ENCODE results near the gene HBG1. TPM values are rescaled to one million over a fixed set of nuclear protein-coding genes. Genes with fewer than 3 reads are reported as not detected.
"Not testable (repeated sequence)": the region's sequence is repeated elsewhere in the genome, so short reads cannot be mapped to it uniquely, and the experiment has no call there.

Gene HBG1
- total RNA-seq (2014; rRNA removed; shearing (Covaris generic)): not detected in 2 replicates

- DNase-seq (ENCODE audit: low read depth): not testable (repeated sequence)
These were observed at the start of gene HBG1 for GRCh38 chr11:5249807-5250396. Gene HBG1, minus strand, starts transcription at chr11:5249857. Its CDS starts 53 bp downstream, at chr11:5249804.

DNA sequence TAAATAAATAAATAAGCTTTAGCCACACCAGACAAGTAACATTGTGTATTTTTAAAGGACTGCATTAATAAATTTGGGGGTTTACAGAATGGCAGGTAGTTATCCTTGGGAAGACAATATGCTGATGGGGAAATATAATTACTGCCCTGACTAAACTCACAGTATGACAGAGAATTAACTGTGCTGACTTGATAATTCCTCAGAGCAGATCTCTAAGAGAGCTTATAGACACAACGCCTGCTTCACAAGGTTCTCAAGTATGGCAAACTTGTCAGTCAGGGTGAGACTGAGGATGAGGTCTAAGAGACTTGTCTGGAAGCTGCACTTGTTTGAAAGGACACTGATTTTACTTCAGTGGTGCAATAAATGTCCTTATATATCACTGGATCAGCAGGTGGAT is 48.8 kb upstream of the HBG1 start:
- no peak for DNase-seq (ENCODE audit: low read depth)

DNA sequence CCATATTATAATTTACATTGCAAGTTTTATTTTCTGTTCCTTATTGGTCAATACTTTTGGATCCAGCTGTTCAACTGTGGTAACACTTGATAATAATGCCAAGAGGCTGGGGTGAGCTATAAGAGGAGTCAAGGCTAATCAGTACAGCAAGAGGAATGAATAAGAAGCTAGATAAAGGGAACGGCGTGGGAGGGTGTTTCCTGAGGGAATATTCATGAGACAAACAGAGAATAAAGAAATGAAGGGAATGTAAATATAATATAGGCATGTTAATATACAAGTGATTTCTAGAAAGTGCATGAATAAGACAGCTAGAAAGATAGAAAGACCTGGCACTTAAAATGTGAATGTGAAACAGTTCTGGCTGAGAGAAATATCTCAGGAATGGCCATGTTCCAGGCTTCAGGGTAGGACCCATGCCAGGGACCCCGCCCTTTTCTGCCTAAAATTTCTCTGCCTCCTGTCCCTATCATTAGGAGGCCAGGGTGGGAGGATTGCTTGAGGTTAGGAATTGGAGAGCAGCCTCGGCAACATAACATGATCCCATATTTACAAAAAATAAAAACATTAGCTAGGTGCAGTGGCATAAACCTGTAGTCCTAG is 48.2 kb upstream of the HBG1 start:
- no peak for DNase-seq (ENCODE audit: low read depth)

- DNase-seq (ENCODE audit: low read depth): not testable (repeated sequence)
These were observed 44.8 kb upstream of the HBG1 start for GRCh38 chr11:5294342-5294995.

DNA sequence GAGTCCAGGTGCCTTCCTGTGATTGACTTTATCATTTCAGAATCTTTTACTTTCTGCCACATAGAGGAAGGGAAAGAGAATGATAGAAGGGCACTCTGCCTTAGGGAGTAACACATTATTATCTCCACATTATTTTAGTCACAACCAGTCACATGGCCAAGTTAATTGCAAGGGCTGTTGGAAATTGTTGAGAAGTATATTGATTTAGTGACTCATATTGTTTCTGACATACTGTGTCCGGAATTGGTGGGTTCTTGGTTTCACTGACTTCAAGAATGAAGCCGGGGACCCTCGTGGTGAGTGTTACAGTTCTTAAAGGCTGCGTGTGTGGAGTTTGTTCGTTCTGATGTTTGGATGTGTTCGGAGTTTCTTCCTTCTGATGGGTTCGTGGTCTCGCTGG is 43.4 kb upstream of the HBG1 start:
- DNase-seq (ENCODE audit: low read depth): no peak

- DNase-seq (ENCODE audit: low read depth): peak; percentile 66
These were observed 41.7 kb upstream of the HBG1 start for GRCh38 chr11:5291207-5291838.

- DNase-seq (ENCODE audit: low read depth): no peak
These were observed 40.4 kb upstream of the HBG1 start for GRCh38 chr11:5290106-5290505.

DNA sequence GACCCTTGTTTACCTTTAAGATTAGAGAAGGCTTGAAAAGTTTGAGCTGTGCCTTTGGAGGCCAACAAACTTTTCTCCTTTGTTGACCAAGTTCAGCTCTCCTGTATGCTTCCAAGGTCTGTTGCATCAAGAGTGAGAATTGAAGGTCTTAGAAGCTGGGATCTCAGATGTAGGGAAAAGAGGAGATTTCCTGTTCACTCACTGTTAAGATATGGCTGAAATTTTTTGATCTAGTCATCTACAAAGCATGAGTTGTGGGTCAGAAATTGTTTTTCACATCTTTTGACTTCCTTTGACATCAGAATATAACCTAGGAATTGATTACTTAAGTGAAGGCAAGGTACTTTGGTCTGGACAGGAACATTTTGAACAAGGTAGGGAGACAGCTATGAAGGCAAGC is 40.0 kb upstream of the HBG1 start:
- DNase-seq (ENCODE audit: low read depth): no peak

DNA sequence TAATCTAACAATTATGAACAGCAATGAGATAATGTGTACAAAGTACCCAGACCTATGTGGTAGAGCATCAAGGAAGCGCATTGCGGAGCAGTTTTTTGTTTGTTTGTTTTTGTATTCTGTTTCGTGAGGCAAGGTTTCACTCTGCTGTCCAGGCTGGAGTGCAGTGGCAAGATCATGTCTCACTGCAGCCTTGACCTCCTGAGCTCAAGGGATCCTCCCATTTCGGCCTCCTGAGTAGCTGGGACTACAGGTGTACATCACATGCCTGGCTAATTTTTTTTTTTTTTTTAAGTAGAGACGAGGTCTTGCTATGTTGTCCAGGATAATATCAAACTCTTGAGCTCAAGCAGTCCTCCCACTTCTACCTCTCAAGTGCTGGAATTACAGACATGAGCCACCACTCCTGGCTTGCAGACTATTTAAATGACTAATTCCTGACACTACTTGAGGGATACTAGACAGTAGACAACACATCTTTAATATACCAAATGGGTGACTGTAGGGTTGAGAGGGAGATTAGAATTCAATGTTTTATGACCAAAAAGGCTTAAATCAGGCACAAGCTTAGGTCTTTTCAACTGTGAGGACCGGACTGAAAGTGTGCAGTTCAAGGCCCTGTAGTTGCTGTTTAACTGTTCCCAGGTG is 39.4 kb upstream of the HBG1 start:
- peak; percentile 39 for DNase-seq (ENCODE audit: low read depth)

- DNase-seq (ENCODE audit: low read depth): peak; percentile 52
These were observed 38.6 kb upstream of the HBG1 start for GRCh38 chr11:5288108-5288905.

GRCh38 chr11:5286901-5287300 is 37.2 kb upstream of the HBG1 start:
- no peak for DNase-seq (ENCODE audit: low read depth)

GRCh38 chr11:5286351-5286750 is 36.7 kb upstream of the HBG1 start:
- DNase-seq (ENCODE audit: low read depth): no peak

GRCh38 chr11:5285703-5286340 is 36.2 kb upstream of the HBG1 start:
- DNase-seq (ENCODE audit: low read depth): peak; percentile 43

DNA sequence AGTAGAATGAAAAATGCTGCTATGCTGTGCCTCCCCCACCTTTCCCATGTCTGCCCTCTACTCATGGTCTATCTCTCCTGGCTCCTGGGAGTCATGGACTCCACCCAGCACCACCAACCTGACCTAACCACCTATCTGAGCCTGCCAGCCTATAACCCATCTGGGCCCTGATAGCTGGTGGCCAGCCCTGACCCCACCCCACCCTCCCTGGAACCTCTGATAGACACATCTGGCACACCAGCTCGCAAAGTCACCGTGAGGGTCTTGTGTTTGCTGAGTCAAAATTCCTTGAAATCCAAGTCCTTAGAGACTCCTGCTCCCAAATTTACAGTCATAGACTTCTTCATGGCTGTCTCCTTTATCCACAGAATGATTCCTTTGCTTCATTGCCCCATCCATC is 35.0 kb upstream of the HBG1 start:
- no peak for DNase-seq (ENCODE audit: low read depth)

DNA sequence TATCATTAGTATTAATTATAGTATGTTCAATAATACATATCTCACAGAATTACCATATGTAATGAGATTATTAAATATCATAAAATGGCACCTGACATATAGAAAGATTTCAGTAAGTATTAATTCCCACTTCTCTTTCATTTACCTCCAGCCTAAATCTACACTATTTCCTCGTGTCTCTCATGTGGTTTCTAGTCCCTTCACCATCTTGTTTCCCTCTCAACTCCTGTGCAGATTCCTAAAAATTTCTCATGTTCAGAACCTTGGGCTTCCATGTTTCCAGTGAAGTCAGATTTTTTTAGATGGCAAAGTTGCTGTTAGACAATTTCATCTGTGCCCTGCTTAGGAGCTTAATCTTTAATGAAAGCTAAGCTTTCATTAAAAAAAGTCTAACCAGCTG is 34.2 kb upstream of the HBG1 start:
- DNase-seq (ENCODE audit: low read depth): no peak

DNA sequence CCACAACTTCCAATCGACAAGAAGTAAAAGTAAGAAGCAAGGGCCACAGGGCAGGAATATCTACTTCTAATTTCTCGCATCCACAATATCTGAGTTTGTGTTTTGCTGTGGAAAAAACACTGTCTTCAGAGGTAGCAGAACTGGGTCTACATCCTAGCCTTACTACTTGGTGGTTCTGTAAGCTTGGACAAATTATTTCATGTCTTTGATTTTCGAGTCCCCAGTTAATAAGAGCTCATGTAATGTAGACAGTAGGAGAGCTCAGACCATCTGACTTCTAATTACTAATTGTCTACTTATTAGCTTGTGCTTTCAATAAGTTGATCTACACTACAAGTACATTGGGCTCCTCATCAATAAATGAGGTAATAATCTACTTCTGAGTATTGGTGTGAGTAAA is 33.4 kb upstream of the HBG1 start:
- DNase-seq (ENCODE audit: low read depth): no peak

DNA sequence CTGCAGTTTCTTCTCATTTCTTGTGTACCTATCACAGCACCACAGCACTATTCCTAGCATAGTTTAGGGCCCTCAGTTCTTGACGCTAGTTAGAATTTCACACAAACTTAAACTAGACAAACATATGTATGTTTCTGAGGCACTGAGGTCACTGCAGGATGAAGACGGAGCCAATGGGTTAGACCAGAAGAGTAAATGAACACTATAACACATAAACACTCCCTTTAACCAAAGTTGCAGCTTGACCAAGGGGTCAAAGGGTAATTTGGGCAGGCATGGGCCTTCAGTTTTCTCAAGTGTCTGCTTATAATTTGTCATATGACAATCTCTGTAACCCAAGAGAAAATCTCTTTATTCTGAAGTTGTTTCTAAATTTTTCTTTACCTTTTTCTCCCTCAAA is 33.0 kb upstream of the HBG1 start:
- DNase-seq (ENCODE audit: low read depth): no peak

- no peak for DNase-seq (ENCODE audit: low read depth)
These were observed 31.9 kb upstream of the HBG1 start for GRCh38 chr11:5281596-5281995.

DNA sequence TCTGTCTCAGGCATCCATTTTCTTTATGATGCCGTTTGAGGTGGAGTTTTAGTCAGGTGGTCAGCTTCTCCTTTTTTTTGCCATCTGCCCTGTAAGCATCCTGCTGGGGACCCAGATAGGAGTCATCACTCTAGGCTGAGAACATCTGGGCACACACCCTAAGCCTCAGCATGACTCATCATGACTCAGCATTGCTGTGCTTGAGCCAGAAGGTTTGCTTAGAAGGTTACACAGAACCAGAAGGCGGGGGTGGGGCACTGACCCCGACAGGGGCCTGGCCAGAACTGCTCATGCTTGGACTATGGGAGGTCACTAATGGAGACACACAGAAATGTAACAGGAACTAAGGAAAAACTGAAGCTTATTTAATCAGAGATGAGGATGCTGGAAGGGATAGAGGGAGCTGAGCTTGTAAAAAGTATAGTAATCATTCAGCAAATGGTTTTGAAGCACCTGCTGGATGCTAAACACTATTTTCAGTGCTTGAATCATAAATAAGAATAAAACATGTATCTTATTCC is 31.0 kb upstream of the HBG1 start:
- DNase-seq (ENCODE audit: low read depth): peak; percentile 99

DNA sequence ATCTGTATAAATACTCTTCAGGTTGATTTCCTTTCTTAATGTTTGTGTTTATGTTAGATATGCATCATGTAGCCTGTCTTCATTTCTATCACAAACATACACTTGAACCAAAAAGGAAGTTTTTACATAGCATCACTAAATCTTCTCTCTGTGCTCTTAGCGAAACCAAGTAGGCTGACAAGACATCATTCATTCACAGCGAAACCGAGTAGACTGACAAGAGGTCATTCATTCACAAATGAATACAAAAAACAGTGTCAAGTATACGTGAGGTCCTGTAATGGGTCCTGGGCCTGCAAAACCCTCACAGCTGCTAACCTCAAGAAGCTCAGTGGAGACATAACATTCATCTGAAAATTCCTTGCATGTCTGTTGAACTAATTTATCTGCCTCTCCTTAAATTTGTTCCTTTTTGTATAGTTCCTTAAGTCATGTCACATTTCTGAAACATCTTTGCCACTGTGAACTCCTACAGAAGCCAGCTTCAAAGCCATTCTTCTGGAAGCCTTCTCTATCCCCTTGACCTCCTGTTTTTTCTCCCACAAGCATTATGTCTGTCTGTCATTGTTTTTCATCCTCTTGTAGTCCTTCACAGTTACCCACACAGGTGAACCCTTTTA is 29.9 kb upstream of the HBG1 start:
- DNase-seq (ENCODE audit: low read depth): no peak
